Measurements from ENCODE around the gene LIMA1.
"Not testable (repeated sequence)": the region's sequence is repeated elsewhere in the genome, so short reads cannot be mapped to it uniquely, and the experiment has no call there.

LIMA1 gene

GRCh38 chr12:50285253-50285652 is 1.9 kb upstream of the LIMA1 start:
- DNase-seq: no peak

DNA sequence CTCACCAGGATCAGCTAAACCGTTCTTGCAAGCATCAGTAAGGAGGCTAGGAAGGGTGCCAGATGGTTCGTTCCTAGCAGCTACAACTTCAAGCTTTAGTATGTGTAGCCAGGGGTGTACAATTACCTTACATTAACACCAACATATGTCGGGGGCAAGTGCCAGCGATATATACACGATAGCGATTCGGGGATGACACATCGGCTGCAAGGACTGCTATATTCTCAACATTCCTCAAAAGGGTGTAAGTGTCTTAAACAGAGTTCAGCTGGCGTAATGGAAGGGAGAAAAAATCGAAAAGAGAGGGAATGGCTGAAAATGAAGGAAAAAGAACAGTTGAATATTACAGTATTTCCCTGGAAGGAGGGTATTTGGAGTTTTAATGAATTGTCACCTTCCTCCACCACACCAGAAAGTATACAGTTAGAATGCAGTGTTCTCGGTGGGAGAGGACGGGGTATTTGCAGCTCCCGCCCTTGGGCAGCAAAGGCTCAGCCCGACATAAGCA is 545 bp downstream of the LIMA1 start:
- DNase-seq: peak in 2 of 14 donors; percentile 14 to 60

DNA sequence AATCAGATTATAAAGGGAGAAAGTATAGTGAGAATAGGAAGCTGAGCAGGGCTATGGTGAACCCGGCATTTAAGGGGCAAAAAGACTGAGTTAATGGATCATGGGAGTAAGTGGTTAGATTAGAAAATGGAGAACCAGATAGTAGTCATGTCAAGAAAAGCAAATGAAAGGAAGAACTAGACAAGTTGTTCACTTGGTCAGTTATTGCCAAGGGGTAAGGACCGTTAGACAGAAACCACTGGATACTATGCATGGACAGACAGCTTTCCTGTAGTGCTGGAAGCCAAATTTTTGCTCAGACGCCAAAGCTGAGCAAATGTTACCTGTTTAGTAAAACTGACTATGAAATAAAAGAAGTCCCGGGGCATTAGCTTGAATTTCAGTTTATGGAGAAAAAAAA is 3.8 kb downstream of the LIMA1 start:
- DNase-seq: no peak

DNA sequence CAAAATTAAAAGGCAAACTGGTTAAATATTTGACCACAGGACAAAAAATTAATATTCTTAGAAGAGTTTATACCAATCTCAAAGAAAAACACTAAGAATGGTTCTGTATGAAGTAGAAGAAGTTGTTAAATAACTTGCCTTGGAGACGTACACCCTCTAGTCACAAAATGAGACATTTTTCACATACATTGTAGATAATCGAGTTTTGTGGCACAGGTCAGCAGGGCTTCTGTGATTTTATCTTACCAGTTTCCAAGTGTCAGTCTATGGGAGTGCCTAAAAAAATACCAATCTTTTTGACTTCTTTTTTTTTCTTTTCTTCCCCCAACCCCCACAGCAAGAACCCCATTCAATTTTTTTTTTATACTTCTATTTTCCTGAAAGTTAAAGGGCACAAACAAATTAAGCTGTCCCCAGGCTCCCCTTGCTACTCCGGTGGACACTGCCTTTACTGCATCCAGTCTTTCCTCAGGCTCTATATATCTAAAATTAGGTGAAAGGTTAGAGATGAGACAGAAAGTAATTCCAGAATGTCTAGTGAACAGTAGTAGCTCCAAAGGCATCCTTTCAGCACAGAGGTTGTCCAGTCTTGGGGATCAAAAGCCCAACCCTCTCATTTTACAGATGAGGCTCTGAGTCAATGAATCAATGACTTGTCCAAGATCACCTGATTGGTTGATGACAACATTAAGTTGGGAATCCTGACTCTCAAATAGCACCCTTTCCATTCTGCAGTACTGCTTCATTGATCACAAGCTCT is 6.2 kb downstream of the LIMA1 start:
- no peak for DNase-seq

GRCh38 chr12:50276068-50276467 is 7.3 kb downstream of the LIMA1 start:
- DNase-seq: no peak

- no peak for DNase-seq
These were observed 7.8 kb downstream of the LIMA1 start for GRCh38 chr12:50275556-50275955.

GRCh38 chr12:50275127-50275526 is 8.2 kb downstream of the LIMA1 start:
- not testable (repeated sequence) for DNase-seq

DNA sequence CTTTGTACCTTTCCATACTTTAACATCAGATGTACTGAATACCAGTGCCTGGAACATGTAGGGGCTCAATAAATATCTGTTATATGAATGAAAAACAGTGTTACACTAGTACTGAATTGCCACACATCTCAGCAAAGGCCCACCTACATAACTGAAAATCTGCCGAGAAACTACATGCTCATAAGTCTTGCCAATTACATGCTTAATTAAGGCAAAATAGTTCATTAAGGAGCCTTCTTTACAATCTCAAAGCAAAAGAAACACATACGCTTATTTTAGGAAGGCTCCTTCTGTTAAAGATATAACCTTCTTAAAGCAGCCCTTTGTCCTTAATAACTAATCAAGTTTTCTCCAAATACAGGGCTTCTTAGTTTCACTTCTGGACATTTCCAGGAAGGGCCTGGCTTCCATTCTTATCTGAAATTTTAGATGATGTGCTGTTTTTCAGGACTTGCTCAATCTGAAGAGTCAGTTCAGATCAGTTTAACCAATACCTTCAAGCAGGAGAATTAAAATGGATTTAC is 11.5 kb downstream of the LIMA1 start:
- no peak for DNase-seq

DNA sequence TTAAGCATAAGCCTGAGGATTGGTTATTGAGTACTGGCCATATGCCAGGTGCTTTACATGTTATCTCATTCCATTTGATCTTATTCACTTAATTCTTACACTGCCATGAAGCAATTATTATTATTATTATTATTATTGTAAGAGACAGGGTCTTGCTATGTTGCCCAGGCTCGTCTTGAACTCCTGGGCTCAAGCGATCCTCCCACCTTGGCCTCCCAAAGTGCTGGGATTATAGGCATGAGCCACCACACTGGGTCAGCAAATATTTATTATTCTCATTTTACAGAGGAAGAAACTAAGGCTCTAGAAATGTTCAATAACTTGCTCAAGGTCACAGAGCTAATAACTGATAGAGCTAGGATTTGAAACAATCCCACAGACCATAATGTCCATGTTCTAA is 14.8 kb downstream of the LIMA1 start:
- DNase-seq: no peak

- DNase-seq: no peak
These were observed 17.4 kb downstream of the LIMA1 start for GRCh38 chr12:50265770-50266524.

- no peak for DNase-seq
These were observed 19.5 kb downstream of the LIMA1 start for GRCh38 chr12:50263832-50264231.

DNA sequence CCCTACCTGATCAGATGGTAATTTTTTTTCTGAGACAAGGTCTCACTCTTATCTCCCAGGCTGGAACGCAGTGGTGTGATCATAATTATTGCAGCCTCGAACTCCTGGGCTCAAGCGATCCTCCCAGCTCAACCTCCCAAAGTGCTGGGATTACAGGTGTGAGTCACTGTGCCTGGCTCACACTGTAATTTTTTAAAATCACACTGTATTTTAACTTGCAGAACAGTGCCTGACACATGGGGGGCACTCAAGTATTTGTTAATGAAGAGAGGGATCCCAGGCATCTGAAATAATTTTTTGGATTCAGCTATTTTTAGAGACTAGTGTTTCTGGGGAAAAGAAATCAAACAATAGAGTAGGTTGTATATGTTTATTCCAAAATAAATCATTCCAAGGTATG is 21.7 kb downstream of the LIMA1 start:
- DNase-seq: no peak

GRCh38 chr12:50258167-50258551 is 25.2 kb downstream of the LIMA1 start:
- DNase-seq: peak in 1 of 14 donors; percentile 70

DNA sequence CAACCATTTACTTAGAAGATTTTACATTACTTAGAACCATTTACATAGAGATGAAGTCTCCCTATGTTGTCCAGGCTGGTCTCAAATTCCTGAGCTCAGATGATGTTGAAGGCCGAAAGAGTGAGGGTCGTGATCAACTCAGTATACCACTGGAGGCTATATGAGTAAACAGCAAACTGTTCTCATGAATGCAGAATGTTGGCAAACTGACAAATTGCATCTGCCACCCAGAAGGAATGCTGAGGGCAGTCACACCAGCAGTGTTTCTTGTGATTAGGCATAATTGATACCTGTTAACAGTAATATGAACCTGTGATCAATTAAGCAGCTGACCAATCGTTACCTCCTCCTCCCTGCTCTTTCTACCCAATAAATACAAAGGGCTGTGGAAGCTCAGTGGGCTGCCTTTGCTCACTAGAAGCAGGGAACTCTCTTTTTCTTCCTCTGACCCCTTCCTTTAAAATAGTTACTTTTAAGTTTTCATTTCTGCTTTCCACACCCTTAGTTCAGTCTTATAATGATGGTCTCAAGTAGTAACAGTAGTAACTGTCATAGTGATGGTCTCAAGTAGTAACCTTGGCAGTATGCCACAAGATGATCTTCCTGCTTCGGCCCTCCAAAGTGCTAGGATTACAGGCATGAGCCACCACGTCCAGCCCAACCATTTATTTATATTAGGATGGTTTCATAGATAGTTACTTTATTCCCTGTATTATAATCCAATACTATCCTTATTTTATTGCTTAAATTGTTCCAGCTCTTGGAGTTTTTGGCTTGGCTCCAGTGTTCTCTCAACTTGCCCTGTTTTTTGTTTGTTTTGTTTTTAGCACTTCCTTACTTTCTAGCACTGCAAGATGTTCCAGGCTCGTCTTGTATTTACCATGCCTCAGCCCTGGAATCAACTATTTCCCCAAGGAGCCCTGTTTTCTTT is 25.8 kb downstream of the LIMA1 start:
- peak in 1 of 14 donors; percentile 46 for DNase-seq

GRCh38 chr12:50256761-50257160 is 26.6 kb downstream of the LIMA1 start:
- no peak for DNase-seq

DNA sequence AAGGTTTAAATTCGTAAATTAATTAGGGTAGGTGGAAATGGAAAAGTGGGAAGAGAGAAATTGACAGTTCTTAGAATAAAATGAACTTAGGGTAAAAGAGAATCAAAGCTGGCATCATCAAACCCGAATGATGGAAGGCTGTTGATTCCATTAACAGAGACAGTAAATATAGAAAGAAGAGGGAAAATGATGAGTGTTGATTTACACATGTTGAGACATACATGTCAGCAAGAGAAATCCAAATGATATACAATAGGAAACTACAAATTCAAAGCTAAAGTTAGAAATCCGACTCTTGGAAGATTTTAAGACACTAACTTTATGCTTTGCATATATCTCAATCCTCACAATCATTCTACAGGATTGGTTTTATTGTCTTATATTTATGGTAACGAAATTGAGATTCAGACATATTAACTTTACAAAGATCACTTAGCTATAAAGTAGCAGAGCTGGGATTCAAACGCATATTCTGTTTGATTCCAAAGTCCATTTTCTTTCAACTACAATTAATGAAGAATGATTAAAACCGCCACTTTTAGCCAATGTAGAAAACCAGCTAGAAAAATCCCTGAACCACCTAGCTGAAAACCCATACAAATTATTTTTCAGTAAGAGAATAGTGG is 30.2 kb downstream of the LIMA1 start:
- no peak for DNase-seq

GRCh38 chr12:50251619-50252252 is 31.6 kb downstream of the LIMA1 start:
- peak in 1 of 14 donors; percentile 38 for DNase-seq

GRCh38 chr12:50249464-50250182 is 33.7 kb downstream of the LIMA1 start:
- no peak for DNase-seq

DNA sequence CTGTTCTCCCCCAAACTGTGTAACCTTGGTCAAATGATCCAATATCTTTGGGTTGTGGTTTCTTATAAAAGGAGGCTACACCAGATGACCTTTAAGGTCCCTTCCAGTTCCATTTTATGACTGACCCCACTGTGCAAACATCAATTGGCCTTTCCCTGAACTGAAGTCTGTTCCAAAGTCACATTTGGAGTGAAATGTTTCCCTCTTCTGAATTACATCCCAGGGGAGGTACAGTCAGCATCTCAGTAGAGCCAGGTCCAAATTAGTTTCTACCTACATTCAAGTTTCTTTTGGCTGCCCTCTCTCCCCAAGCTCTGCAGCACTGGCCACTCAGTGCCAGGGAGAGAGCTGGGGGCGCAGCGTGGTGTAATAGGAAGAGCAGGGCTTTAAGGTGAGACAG is 34.4 kb downstream of the LIMA1 start:
- DNase-seq: peak in 1 of 14 donors; percentile 73

GRCh38 chr12:50248411-50248810 is 34.9 kb downstream of the LIMA1 start:
- DNase-seq: peak in 1 of 14 donors; percentile 96

- not testable (repeated sequence) for DNase-seq
These were observed 35.7 kb downstream of the LIMA1 start for GRCh38 chr12:50247665-50248064.
